GM12892 (cell line): Measurements from ENCODE around the gene MAML3.

Experiments used
- DNase-seq: peaks from one replicate; pipeline ENCODE4 v3.0.0; 2011; ENCODE audit not compliant: insufficient read length
- FAIRE-seq: peaks from 2 replicates; lab custom pipeline; 2011; peaks lifted over from hg19 to GRCh38; lab: Jason Lieb, UNC
- POLR2A ChIP-seq: IDR thresholded peaks from 2 replicates; pipeline ENCODE4 v1.6.1; 2011; ENCODE audit warnings: low read depth, low read length, control low read depth
- POLR2AphosphoS5 ChIP-seq: IDR thresholded peaks from 2 replicates; pipeline ENCODE4 v1.6.1; 2011; ENCODE audit warnings: low read depth, low read length, control low read depth
- TAF1 ChIP-seq: IDR thresholded peaks from 2 replicates; pipeline ENCODE4 v1.6.1; 2011; ENCODE audit warnings: low read depth, mild to moderate bottlenecking, control low read depth, low read length, borderline replicate concordance

Gene MAML3

GRCh38 chr4:139685180-139685579 is 468.8 kb downstream of the MAML3 start:
- no peak for TF ChIP-seq POLR2A
- no peak for TF ChIP-seq TAF1
- TF ChIP-seq POLR2AphosphoS5: no peak
- FAIRE-seq: no peak

GRCh38 chr4:139684351-139684750 is 469.6 kb downstream of the MAML3 start:
- TF ChIP-seq POLR2AphosphoS5 (no peak), POLR2A (no peak), TAF1 (no peak)
- no peak for DNase-seq
- FAIRE-seq: no peak

More at GRCh38 chr4:139685180-139685579, 468.8 kb downstream of the MAML3 start:
- no peak for DNase-seq

- DNase-seq (no peak), FAIRE-seq (no peak)
- no peak for TF ChIP-seq TAF1
- TF ChIP-seq POLR2AphosphoS5: no peak
- no peak for TF ChIP-seq POLR2A
Observed at GRCh38 chr4:139682741-139683151, 471.2 kb downstream of the MAML3 start.

- DNase-seq (no peak), FAIRE-seq (no peak)
- TF ChIP-seq POLR2AphosphoS5: no peak
- TF ChIP-seq TAF1: no peak
- TF ChIP-seq POLR2A: no peak
Observed at GRCh38 chr4:139682309-139682708, 471.7 kb downstream of the MAML3 start.

- TF ChIP-seq POLR2A (no peak), TAF1 (no peak), POLR2AphosphoS5 (no peak)
- no peak for DNase-seq
- FAIRE-seq: no peak
Observed at GRCh38 chr4:139676913-139677585, 476.9 kb downstream of the MAML3 start.

GRCh38 chr4:139676365-139676764 is 477.6 kb downstream of the MAML3 start:
- TF ChIP-seq TAF1 (no peak), POLR2AphosphoS5 (no peak), POLR2A (no peak)
- no peak for DNase-seq
- FAIRE-seq: no peak

GRCh38 chr4:139675651-139676050 is 478.3 kb downstream of the MAML3 start:
- DNase-seq: no peak
- TF ChIP-seq TAF1 (no peak), POLR2A (no peak), POLR2AphosphoS5 (no peak)
- FAIRE-seq: no peak

- DNase-seq: no peak
- TF ChIP-seq POLR2A (no peak), POLR2AphosphoS5 (no peak), TAF1 (no peak)
- FAIRE-seq: no peak
Observed at GRCh38 chr4:139674875-139675550, 479.0 kb downstream of the MAML3 start.

- DNase-seq (no peak), FAIRE-seq (no peak)
- no peak for TF ChIP-seq POLR2AphosphoS5
Observed at GRCh38 chr4:139672732-139673131, 481.3 kb downstream of the MAML3 start.

GRCh38 chr4:139672215-139672614 is 481.8 kb downstream of the MAML3 start:
- FAIRE-seq: no peak

GRCh38 chr4:139670775-139671174 is 483.2 kb downstream of the MAML3 start:
- DNase-seq (no peak), FAIRE-seq (no peak)
- TF ChIP-seq POLR2A (no peak), POLR2AphosphoS5 (no peak), TAF1 (no peak)

More at GRCh38 chr4:139672215-139672614, 481.8 kb downstream of the MAML3 start:
- no peak for DNase-seq
- TF ChIP-seq POLR2AphosphoS5 (no peak), POLR2A (no peak), TAF1 (no peak)

- FAIRE-seq (no peak), DNase-seq (no peak)
- TF ChIP-seq TAF1 (no peak), POLR2AphosphoS5 (no peak), POLR2A (no peak)
Observed at GRCh38 chr4:139669890-139670289, 484.1 kb downstream of the MAML3 start.
